Body of pancreas (tissue), 4 donors: Measurements from ENCODE around the gene TIE1. TPM values are rescaled to one million over a fixed set of nuclear protein-coding genes. Genes with fewer than 3 reads are reported as not detected.

Experiments used
- ATAC-seq: fragments of 150-250 bp; one replicate; pipeline ENCODE4 v1.9.1; 2016
- DNase-seq, 4 donors: peaks; one replicate each; pipeline ENCODE4 v3.0.0-alpha.2; 2019
- H3K27ac ChIP-seq, 4 donors: fragments of 200-600 bp; sonication (generic); 1 replicate in 3 of 4; 2 replicates in 1 of 4; pipeline versions ENCODE4 v1.5.1 to v1.6.1; 2016 to 2019; ENCODE audit warnings: mild to moderate bottlenecking in 1 of 4, mixed read lengths in 1 of 4, moderate library complexity in 1 of 4
- H3K27me3 ChIP-seq, 2 donors: fragments of 200-600 bp; sonication (generic); one replicate each; pipeline ENCODE4 v1.6.0; 2016; ENCODE audit warnings: mild to moderate bottlenecking in 1 of 2
- H3K36me3 ChIP-seq, 2 donors: fragments of 200-600 bp; sonication (generic); replicated peaks in 1 of 2; 2 replicates each; pipeline ENCODE4 v1.5.1; 2016; ENCODE audit warnings: low read depth in 2 of 2; ENCODE audit not compliant: insufficient read depth in 1 of 2
- H3K4me1 ChIP-seq: fragments of 200-600 bp; sonication (generic); one replicate; pipeline ENCODE4 v1.6.0; 2016
- H3K4me3 ChIP-seq, 2 donors: fragments of 200-600 bp; sonication (generic); 1 replicate in 1 of 2; 2 replicates in 1 of 2; pipeline ENCODE4 v1.5.1; 2016 to 2019
- H3K9me3 ChIP-seq, 3 donors: fragments of 200-600 bp; sonication (generic); 1 replicate in 2 of 3; 2 replicates in 1 of 3; pipeline ENCODE4 v1.5.1; 2016
- CTCF ChIP-seq, 7 experiments: fragments of 450-650 bp in 4 of 7; fragments of 200-600 bp in 3 of 7; sonication (generic) in 3 of 7; IDR thresholded peaks; one replicate each; pipeline ENCODE4 v1.5.1; 2016 to 2019; ENCODE audit warnings: antibody characterized with exemption in 7 of 7
- POLR2A ChIP-seq, 3 donors: fragments of 450-650 bp; IDR thresholded peaks; one replicate each; pipeline ENCODE4 v1.6.1; 2016; ENCODE audit warnings: antibody characterized with exemption in 3 of 3, mild to moderate bottlenecking in 2 of 3
- WGBS, 2 donors: methylation state at CpG; one replicate each; pipeline ENCODE4 v1.1.5; 2017; 5-methylcytosine and 5-hydroxymethylcytosine counted together
- intact Hi-C: fragments of 100-400 bp; cut with DNase I; formaldehyde crosslinking; loops from one replicate; pipeline ENCODE4 v1.15.1; 2023
- total RNA-seq, 2 donors: library from RNA; depleted of rRNA; stranded (reverse); fragments of >200 nt; gene quantifications; one replicate each; pipeline ENCODE4 v1.1.0, GENCODE V29; 2016

TIE1 gene
- total RNA-seq, 2 donors from 2014 or later = 12.2 to 14.0 TPM

GRCh38 chr1:43315481-43315880, 14.7 kb downstream of the TIE1 start:
- WGBS, 2 donors = 67 to 82% methylated on average over 3 of the region's 3 CpGs
- intact Hi-C loops = no loop called here
- ATAC-seq (no peak), DNase-seq (no peak)
- H3K27me3 ChIP-seq = no peaks in the 10 kb centered on the region
- no peak overlapping the region for H3K27ac ChIP-seq
- no peak overlapping the region for H3K4me3 ChIP-seq
- H3K36me3 ChIP-seq = no peaks in the 10 kb centered on the region
- H3K9me3 ChIP-seq = no peaks in the 10 kb centered on the region
- no peaks in the 10 kb centered on the region for H3K4me1 ChIP-seq
- no peak for TF ChIP-seq CTCF (IDR thresholded peaks at IDR 0.05)
- TF ChIP-seq POLR2A (IDR thresholded peaks at IDR 0.05) = no peak

GRCh38 chr1:43315963-43316737, 15.4 kb downstream of the TIE1 start:
- Histone ChIP-seq H3K27ac (no peak overlapping the region), H3K4me3 (no peak overlapping the region), H3K9me3 (no peaks in the 10 kb centered on the region), H3K36me3 (no peaks in the 10 kb centered on the region), H3K4me1 (no peaks in the 10 kb centered on the region), H3K27me3 (no peaks in the 10 kb centered on the region)
- 88 to 93% methylated on average over 10 of the region's 10 CpGs for WGBS, 2 donors
- intact Hi-C loops = no loop called here
- TF ChIP-seq POLR2A (IDR thresholded peaks at IDR 0.05) (no peak), CTCF (IDR thresholded peaks at IDR 0.05) (no peak)
- ATAC-seq (no peak), DNase-seq (no peak)

- Histone ChIP-seq H3K27me3 (no peaks in the 10 kb centered on the region), H3K4me3 (no peak overlapping the region), H3K9me3 (no peaks in the 10 kb centered on the region), H3K27ac (no peak overlapping the region), H3K36me3 (no peaks in the 10 kb centered on the region), H3K4me1 (no peaks in the 10 kb centered on the region)
- no peak for ATAC-seq
- no peak for DNase-seq
- TF ChIP-seq CTCF (IDR thresholded peaks at IDR 0.05) = no peak
- 83 to 84% methylated on average over 16 of the region's 16 CpGs for WGBS, 2 donors
- intact Hi-C loops = no loop called here
Observed at GRCh38 chr1:43316738-43317520, 16.1 kb downstream of the TIE1 start.

- intact Hi-C loops = no loop called here
- Histone ChIP-seq H3K4me3 (no peak overlapping the region), H3K27me3 (no peaks in the 10 kb centered on the region), H3K36me3 (no peaks in the 10 kb centered on the region), H3K27ac (no peak overlapping the region), H3K9me3 (no peaks in the 10 kb centered on the region), H3K4me1 (no peaks in the 10 kb centered on the region)
- DNase-seq (no peak), ATAC-seq (no peak)
- WGBS, 2 donors = 86 to 88% methylated on average over 13 to 15 of the region's 15 CpGs
- TF ChIP-seq POLR2A (IDR thresholded peaks at IDR 0.05) (no peak), CTCF (IDR thresholded peaks at IDR 0.05) (no peak)
Observed at GRCh38 chr1:43317817-43318471, 17.2 kb downstream of the TIE1 start.
